Stimulated activated CD4-positive, alpha-beta T cell treated with anti-CD3 and anti-CD28 coated beads, Interleukin-1b, Interleukin-23, amount 100 ng/mL, for 4 hours (primary cell): ENCODE measurements around the gene AAMP.

ENCODE experiments used
- DNase-seq, 2 donors: peaks; one replicate each; pipeline ENCODE4 v3.0.0-alpha.2; 2020; ENCODE audit warnings: low read depth in 2 of 2

The AAMP gene

GRCh38 chr2:218294430-218295022 lies 24.6 kb upstream of the AAMP start:
- DNase-seq, result no peak

GRCh38 chr2:218293715-218294429 lies 23.9 kb upstream of the AAMP start:
- DNase-seq, result no peak

DNA sequence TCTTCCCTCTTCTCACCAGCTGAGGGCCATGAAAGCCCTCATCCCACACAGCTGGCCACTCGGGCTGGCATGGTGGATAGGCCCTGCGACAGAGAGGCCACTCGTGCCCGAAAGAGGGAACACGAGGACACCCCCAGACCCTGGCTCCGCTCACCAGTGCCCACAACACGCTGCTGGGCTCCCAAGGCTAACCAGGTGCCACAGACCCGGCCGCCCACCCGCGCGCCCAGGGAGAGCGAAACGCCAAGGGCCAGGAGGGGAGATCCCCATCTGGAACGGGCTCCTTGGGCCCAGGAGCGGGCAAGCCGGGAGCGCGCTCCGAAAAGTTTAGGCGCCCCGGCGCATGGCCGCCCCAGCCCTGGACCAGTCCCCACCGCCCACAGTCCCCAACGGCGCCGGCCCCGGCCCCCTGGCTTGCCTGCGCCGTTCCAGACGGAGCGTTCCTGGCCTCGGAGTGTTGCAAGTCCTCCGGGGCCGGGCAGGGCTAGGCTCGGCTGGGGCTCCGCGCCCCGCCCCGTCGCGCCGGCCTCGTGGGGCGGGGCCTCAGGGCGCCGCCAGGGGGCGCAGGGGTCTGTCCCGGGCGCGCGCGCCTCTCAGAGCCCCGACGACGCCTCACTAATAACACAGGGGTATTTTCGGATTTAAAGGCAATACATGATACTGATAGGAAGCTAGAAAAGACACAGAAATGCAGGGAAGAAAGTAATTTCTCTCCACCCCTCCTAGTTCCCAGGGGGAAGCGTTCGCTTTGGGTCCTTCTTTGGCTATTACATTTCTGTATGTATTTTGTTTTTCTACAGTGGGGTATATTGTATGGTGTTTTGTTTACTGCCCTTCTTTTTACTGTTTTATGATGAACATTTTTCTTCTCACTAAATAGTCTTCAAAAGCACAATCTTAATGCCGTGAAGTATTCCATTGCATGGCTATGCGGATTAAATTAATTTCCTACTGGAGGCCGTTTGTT lies 22.4 kb upstream of the AAMP start, which contains the start of gene TMBIM1:
Gene TMBIM1 (minus strand): TSS at position 456 of the 967 bp plus-strand sequence. CDS start 10,362 bp downstream, outside the sequence.
- peak; percentile 72 to 77 for DNase-seq

DNA sequence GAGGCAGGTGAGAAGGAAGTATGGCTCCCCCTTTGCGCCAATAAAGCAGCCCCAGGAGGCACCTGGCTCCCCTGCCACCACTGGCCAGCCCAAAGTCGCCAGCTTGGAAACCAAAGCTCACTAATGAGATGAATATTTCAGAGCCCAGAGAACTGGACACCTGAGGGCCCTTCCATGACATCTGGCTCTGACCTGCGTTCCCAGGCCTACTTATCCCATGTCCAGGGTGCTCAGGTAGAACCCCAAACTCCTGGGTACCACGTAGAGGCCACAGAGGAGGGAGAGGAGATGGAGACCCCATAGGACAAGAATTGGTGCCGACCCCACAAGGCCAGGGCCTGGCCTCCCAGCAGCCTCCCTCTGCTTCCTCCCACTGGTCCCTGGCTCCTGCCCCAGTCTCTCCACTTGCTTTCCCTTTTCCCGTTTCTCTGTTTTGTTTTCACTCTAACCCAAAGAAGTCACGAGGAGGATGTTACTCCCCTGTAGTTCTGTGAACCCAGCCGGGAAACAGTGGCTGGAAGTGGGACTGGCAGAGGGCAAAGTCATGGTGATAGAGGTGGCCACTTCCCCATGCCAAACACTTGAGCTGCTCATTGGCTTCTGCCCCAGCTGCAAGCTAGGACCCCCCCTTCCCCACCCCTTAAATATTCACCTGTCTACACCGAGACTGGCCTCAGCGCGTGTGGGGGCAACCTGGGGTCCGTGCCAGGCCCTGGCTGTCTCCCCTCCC lies 21.5 kb upstream of the AAMP start:
- DNase-seq, result no peak

DNA sequence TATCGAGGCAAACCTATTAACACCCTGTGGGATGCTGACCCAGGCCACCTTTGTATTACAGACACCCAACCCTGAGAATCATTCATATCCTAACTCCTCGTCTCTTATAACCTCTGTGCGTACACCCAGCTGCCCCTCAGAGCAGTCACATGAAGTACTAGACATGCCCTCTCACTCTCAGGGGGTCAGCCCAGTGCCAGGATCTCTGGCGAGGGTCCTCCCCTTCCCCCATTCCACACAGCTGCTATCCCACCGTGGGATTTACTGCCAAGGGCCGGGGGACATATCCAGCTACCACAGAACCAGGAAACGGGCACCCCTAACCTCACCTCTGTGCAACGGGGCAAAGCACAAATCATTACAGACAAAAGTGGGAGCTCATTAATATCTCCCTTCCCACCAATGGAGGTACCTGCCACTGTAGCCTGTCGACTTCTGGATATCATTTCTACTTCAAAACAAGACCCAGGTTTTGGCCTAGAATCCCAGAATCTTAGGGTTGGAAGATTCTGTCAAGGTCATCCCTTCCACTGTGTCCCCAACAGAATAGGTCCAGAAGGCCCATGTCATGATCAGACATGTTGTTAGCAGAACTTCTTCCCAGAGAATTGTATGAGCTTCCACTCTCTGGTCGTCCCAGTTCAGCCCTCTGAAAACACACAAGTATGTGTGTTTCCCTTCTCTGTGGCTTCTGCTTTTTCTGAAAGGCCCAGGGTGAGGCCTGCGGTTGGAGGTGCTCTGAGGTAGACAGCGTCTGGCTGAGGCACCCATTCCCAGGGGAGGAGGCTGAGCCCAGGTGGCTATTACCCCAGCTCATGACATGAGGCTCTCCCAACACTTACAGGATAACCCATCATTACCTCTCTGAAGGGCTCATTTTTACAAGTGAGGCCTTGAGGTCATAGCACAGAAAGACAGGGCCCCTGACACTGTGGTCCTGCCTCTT lies 20.7 kb upstream of the AAMP start:
- no peak for DNase-seq

- DNase-seq, result no peak
These were observed 19.8 kb upstream of the AAMP start for GRCh38 chr2:218289639-218290315.

DNA sequence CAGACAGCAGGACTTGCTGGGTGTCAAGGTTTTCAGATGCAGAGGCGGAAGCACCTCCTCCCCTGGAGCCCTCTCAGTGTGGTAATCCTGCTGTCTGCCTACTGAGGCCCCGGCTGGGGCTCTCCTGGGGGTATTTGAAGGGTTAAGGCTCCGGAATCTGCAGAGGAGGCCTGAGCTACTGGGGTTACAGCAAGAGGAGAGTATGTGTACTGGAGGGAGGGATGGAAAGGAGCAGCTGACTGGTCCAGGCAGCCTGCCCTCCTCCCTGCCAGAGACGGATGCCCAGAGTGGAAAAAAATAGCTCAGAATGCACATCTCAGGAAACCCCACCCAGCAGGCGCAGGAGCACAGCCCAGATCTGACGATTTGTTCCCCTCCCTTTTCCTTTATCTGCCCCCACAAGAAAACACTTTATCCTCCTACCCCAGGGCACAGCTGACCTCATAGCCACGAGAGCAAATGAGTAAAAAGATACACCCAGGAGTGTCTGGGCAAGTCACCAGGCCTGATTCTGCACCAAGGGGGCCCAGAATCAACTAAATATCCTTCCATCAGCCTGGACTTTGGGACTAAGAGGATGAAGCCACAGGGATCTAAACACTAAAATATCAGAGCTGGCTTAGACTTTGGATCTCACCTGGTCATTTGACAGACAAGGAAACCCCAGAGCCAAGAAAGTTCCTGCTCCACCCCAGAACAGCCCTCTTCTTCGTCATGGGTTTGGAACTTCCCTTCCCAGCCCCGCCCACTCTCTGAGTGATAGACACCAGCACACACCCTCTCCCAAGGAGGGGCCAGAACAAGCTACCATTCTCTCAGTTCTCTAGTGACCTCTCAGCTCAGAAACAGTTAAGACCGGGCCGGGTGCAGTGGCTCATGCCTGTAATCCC lies 16.9 kb upstream of the AAMP start:
- DNase-seq, result peak; percentile 53 to 66

DNA sequence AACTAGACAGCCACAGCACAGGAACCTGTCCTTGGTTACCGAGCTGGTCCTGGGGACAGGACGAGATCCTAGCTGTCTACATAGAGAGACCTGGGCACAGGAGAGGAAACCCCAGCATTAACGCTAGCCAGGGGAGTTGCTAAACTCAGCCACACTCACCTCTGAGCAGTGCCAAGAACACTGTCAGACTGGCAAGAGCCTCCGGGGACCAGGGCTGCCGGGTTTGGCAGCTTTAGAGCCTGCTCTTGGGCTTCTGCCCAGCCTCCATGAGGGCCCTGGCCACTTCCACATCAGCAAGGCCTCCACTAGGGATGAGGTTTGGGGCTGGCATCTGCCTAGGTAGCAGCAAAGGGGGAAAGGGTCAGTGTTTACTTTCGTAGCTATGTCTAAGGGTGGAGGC lies 15.7 kb upstream of the AAMP start:
- DNase-seq, result no peak

GRCh38 chr2:218284106-218284811 lies 14.3 kb upstream of the AAMP start:
- peak; percentile 29 to 46 for DNase-seq

DNA sequence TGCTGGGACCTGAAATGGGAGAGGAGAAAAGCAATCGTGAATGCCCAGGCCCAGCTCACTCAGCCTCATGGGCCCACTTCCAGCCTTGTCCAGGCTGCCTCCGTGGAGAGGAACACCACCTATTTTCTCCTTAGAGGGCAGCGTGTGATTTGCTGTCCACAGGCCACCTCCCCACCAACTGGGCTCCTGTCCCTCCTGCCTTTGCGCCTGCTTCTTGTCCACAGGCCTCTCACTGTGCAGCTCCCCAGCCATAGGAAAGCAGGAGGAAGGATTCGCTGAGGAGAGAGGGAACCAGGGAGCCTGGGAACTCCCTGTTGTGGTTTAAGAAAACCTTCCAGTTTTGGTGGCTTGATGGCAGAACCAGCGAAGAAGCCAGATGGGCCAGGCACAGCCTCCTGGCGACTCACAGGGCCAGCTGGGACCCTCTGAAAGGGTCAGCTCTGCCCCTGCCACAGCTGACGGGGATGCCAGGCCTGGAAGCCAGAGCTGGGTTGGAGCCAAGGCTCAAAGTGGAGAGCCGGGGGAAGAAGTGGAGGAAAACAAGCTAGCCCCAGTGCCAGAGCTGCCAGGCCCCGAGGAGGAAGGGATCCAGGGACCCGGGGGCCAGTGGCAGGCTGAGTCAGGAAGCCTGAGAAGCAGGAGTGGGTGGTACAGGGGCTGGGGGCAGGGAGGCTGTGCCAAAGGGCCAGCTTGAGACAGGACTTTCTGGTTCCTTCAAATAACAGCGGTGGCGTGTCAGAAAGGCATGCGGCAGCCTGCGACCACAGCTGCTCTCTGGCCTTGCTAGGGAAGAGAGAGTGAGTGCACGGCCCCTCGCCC lies 12.4 kb upstream of the AAMP start:
- DNase-seq, result no peak

DNA sequence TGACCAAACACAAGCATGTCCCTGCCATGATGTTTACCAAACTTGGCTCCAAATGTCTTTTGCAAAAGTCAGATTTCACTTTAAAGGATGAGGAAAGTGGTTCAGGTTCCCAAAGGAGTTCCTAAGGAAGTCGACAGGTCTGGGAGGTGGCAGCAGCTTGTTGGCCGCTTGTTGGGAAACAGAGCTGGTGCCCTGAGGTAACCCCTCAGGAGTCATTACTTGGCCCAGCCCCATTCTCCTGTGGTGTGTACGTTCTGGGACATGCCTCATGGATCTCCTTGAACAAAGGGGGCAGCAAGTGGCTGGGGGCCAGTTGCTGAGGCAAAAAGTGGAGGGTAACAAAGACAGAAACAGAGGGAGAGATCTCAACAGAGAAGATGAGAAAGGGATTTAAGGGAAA lies 11.5 kb upstream of the AAMP start:
- no peak for DNase-seq

- DNase-seq, result no peak
These were observed 10.4 kb upstream of the AAMP start for GRCh38 chr2:218280260-218280870.

- no peak for DNase-seq
These were observed 8.8 kb upstream of the AAMP start for GRCh38 chr2:218278531-218279360.

DNA sequence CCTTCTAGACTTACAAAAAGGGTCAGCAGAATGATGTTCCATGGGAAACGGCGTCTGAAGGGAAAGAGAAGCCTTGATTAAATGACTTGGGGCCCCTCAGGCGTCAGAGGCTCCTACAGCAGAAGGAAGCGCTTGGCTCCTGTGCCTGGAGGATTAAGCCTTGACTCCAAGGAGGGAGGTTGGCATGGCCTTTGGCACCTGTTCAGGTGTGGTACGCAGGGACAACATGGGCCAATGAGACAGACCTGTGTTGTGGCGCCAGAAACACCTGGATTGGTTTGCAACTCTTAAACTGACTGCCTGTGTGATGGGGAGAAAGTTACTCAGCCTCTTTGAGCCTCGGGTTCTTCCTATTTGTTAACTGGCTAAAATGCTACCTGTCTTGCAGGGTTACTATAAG lies 8.0 kb upstream of the AAMP start:
- no peak for DNase-seq

DNA sequence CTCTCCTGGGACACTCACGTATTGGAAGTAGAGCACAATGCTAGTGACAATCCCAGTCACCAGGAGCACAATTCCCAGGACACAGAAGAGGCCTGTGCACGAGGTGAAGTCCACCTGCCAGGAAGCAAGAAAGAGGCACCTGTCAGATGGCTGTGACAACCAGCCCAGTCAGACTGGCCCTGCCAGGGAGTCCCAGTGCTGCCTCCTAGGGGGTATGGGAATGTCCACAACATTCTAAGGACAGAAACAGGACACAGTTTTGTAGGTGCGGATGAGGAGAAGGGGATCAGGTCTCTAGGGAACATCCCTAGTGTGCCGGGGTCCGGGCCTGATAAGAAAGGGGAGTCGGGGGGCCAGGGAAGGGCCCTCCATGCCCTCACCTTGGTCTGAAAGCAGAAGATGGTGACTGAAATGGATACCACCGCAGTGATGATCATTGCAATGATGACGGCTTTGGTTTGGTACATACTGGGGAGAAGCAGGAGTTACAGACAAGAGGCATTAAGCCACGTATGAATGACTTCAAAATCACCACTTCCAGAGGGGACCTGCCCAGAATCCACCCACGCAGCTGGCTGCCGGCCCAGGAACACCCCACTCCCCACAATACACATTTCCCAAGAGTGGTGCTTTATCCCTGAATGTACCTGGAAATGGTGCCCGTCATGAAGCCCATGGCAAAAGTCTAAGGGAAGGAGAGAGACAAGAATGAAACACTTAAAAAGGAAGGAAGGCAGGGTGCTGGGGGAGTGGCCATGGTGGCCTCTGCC lies 7.2 kb upstream of the AAMP start:
- no peak for DNase-seq
